ENCODE data around the gene PPM1D.

DNA sequence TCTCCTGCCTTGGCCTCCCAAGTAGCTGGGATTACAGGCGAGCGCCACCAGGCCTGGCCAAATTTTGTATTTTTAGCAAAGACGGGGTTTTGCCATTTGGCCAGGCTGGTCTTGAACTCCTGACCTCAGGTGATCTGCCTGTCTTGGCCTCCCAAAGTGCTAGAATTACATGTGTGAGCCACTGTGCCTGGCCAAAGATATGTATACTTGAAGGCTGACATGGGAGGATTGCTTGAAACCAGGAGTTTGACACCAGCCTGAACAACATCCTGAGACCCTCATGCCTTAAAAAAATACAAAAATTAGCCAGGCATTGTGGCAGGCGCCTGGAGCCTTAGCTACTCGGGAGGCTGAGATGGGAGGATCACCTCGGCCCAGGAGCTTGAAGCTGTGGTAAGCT is 80.8 kb downstream of the PPM1D start:
- no peak for TF ChIP-seq CTCF (IDR thresholded peaks at IDR 0.05)
- TF ChIP-seq POLR2A (IDR thresholded peaks at IDR 0.05): no peak
- no peak for TF ChIP-seq POLR2AphosphoS5 (IDR thresholded peaks at IDR 0.05)

Data from prostate gland (tissue), 2 donors.